ENCODE data around the gene SNAI3.

Gene SNAI3

GRCh38 chr16:88691924-88692560, 5.7 kb upstream of the SNAI3 start:
- ChIA-PET POLR2A (no interaction called here), CTCF (interaction anchor here (1.1 kb wide), 1 partner anchor 45 kb away, joined by 5 read pairs; no protein-coding TSS in a partner anchor)
- no peak overlapping the region for H3K4me3 ChIP-seq (ENCODE audit: low read depth, low read length)
- TF ChIP-seq, protein P1, sequence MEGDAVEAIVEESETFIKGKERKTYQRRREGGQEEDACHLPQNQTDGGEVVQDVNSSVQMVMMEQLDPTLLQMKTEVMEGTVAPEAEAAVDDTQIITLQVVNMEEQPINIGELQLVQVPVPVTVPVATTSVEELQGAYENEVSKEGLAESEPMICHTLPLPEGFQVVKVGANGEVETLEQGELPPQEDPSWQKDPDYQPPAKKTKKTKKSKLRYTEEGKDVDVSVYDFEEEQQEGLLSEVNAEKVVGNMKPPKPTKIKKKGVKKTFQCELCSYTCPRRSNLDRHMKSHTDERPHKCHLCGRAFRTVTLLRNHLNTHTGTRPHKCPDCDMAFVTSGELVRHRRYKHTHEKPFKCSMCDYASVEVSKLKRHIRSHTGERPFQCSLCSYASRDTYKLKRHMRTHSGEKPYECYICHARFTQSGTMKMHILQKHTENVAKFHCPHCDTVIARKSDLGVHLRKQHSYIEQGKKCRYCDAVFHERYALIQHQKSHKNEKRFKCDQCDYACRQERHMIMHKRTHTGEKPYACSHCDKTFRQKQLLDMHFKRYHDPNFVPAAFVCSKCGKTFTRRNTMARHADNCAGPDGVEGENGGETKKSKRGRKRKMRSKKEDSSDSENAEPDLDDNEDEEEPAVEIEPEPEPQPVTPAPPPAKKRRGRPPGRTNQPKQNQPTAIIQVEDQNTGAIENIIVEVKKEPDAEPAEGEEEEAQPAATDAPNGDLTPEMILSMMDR (IDR thresholded peaks at IDR 0.05; ENCODE audit: insufficient read depth, low read length, missing control alignments), result no peak
- DNase-seq (ENCODE audit: low read depth, low spot score), result no peak

DNA sequence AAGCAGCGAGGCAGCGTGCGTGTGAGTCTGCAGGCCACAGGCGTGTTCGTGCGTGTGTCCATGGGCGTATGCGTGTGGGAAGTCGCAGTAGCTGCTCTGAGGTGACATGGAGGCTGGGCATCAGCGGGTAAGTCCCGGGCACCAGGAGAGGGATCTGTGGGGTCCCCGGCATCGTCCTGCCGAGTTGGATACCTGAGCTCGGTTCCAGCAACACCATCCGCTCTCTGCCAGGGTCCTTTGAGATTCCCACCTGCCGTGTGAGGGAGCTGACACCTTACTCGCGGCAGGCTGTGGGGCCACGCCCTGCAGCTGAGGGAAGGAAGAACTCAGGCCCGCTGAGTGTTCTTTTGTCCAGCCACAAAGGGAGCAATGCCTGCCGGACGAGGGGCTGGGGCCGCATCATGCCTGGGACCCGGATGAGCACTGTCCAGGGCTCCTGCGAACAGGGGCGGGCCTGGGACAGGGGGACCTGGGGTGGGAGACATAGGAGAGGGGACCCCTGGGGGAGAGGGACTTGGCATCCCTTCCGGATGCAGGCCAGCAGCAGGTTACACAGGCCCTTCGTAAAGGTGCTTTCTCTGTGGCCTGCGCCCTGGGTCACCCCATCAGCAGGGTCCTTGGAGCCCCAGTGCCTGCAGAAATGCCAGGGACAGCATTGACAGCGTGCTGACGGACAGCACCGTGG, 5.0 kb upstream of the SNAI3 start:
- ChIA-PET POLR2A (no interaction called here), CTCF (no interaction called here)
- no peak overlapping the region for H3K4me3 ChIP-seq (ENCODE audit: low read depth, low read length)
- TF ChIP-seq, protein P1 (IDR thresholded peaks at IDR 0.05; ENCODE audit: insufficient read depth, low read length, missing control alignments), result no peak
- no peak for DNase-seq (ENCODE audit: low read depth, low spot score)

GRCh38 chr16:88690341-88691128, 4.2 kb upstream of the SNAI3 start:
- no peak for DNase-seq (ENCODE audit: low read depth, low spot score)
- H3K4me3 ChIP-seq (ENCODE audit: low read depth, low read length), result no peak overlapping the region
- CTCF ChIA-PET, result no interaction called here
- TF ChIP-seq, protein P1 (IDR thresholded peaks at IDR 0.05; ENCODE audit: insufficient read depth, low read length, missing control alignments), result no peak
- POLR2A ChIA-PET, result no interaction called here

DNA sequence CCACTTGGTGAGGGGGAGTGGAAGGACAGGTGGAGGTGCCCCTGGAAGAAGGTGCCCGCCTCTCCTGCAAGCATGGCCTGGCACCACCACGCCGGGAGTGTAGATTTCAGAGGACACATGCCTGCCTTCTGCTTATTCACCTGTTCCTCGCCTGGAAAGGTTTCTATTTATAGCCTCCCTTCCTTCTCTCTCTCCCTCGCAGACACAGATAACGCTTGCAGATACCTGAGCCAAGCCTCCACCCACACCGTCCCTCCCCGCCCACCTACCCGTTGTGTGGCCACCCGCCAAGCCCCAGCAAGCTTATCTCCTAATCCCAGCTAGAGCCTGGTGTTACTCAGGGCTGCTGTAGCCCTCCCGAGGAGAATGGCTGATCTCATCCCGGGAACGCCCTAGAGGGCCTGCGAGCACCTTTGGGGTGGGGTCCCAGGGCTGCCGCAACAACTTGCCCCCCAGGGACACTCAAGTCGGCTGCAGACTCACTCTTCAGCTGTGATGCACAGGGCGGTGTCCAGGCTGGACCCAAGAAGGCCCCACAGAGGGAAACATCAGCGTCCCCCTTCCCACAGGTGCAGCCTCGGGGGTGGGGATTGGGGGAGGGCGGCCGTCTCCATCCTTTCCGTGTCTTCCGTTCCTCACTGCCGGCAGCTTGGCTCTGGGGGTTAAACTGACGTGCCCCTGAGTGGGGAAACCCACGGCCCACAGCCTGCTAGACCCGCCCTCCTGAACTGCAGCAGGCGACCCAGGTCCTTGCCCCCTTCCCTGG, 1.9 kb upstream of the SNAI3 start:
- CTCF ChIA-PET, result interaction anchor here (1.0 to 1.8 kb wide), 3 partner anchors 10 to 72 kb away, joined by 3 to 7 read pairs (median 5); no protein-coding TSS in a partner anchor
- POLR2A ChIA-PET, result interaction anchor here (0.6 kb wide), 1 partner anchor 478 kb away, joined by 3 read pairs; no protein-coding TSS in a partner anchor
- TF ChIP-seq, protein P1 (IDR thresholded peaks at IDR 0.05; ENCODE audit: insufficient read depth, low read length, missing control alignments), result no peak
- no peak overlapping the region for H3K4me3 ChIP-seq (ENCODE audit: low read depth, low read length)
- no peak for DNase-seq (ENCODE audit: low read depth, low spot score)

GRCh38 chr16:88687676-88688012, 1.3 kb upstream of the SNAI3 start:
- no peak for DNase-seq (ENCODE audit: low read depth, low spot score)
- H3K4me3 ChIP-seq (ENCODE audit: low read depth, low read length), result no peak overlapping the region
- CTCF ChIA-PET, result interaction anchor here (0.8 to 1.8 kb wide), 7 partner anchors 11 to 479 kb away, joined by 3 to 7 read pairs (median 3); no protein-coding TSS in a partner anchor
- TF ChIP-seq, protein P1 (IDR thresholded peaks at IDR 0.05; ENCODE audit: insufficient read depth, low read length, missing control alignments), result no peak
- POLR2A ChIA-PET, result interaction anchor here (0.6 kb wide), 1 partner anchor 479 kb away, joined by 3 read pairs; no protein-coding TSS in a partner anchor

Data from AG04449 (cell line).